SH-SY5Y (cell line): ENCODE data around the gene FGF6.

Experiments
- GATA2 ChIP-seq: IDR thresholded peaks from 2 replicates; pipeline ENCODE4 v1.6.1; 2011; ENCODE audit warnings: mild to moderate bottlenecking, low read depth, low read length
- GATA3 ChIP-seq: IDR thresholded peaks from 2 replicates; pipeline ENCODE4 v1.6.1; 2011; ENCODE audit warnings: low read depth, mild to moderate bottlenecking, low read length, moderate library complexity

DNA sequence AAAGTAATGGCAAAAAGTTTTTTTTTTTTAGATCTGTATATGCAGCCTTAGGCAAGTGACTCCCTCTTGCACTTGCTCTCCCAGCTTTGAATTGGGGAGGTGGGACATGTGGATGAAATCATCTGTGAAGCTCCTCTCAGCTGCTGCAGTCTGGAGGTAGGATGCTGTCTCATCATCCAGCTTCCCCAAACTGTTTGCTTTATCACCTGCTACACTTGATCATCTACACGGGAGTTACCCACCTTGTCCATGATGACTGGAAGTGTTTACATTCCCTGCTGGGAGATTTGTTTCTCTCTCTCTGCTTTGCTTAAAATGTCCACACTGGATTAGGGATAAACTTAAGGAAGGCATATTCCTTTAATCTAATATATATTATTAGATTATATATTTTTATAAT is 57.6 kb downstream of the FGF6 start:
- TF ChIP-seq GATA2 (no peak), GATA3 (no peak)
